Hematopoietic multipotent progenitor cell treated with erythropoietin and hydrocortisone succinate and interleukin-3 and kit ligand, for 6 days (in vitro differentiated cells): ENCODE results near the gene CMA1.

Source experiments
- DNase-seq: peaks from one replicate; pipeline ENCODE4 v3.0.0-alpha.2; 2015

The CMA1 gene

GRCh38 chr14:24465368-24465767 is 42.7 kb downstream of the CMA1 start:
- no peak for DNase-seq

GRCh38 chr14:24463884-24464785 is 43.9 kb downstream of the CMA1 start:
- DNase-seq = no peak

- DNase-seq = no peak
These were observed 44.8 kb downstream of the CMA1 start for GRCh38 chr14:24463017-24463883.

GRCh38 chr14:24461336-24461735 is 46.7 kb downstream of the CMA1 start:
- no peak for DNase-seq

- DNase-seq = no peak
These were observed 48.7 kb downstream of the CMA1 start for GRCh38 chr14:24459331-24459730.

- no peak for DNase-seq
These were observed 49.3 kb downstream of the CMA1 start for GRCh38 chr14:24458736-24459135.

- peak; percentile 33 for DNase-seq
These were observed 51.1 kb downstream of the CMA1 start for GRCh38 chr14:24456980-24457379.
